ENCODE data around the gene TBC1D7.

Gene TBC1D7

DNA sequence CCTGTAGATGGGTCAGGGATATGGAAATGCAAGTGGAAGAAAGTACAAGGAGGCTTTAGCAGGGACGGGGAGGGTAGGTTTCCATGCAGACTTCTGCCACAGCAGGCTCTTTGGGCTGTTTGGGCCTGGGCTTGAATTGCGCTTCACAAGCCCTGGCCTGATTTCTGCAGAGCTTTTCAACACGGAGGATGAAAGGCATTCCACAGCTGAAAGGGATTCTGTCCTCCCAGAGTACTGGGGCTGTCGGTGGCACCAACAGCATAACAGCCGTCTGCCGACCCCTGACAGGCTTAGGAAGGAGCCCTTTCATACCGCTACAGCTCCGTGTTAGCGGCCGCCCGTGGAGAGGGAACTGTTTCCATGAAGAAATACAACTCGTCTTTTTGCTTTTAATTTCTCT is 22.9 kb upstream of the TBC1D7 start:
- no peak for DNase-seq (ENCODE audit: low read depth)
- H3K4me3 ChIP-seq (ENCODE audit: control insufficient read depth, low read depth, low read length), result no peak overlapping the region
- TF ChIP-seq, protein P1, sequence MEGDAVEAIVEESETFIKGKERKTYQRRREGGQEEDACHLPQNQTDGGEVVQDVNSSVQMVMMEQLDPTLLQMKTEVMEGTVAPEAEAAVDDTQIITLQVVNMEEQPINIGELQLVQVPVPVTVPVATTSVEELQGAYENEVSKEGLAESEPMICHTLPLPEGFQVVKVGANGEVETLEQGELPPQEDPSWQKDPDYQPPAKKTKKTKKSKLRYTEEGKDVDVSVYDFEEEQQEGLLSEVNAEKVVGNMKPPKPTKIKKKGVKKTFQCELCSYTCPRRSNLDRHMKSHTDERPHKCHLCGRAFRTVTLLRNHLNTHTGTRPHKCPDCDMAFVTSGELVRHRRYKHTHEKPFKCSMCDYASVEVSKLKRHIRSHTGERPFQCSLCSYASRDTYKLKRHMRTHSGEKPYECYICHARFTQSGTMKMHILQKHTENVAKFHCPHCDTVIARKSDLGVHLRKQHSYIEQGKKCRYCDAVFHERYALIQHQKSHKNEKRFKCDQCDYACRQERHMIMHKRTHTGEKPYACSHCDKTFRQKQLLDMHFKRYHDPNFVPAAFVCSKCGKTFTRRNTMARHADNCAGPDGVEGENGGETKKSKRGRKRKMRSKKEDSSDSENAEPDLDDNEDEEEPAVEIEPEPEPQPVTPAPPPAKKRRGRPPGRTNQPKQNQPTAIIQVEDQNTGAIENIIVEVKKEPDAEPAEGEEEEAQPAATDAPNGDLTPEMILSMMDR (conservative IDR thresholded peaks at IDR 0.05; ENCODE audit: control insufficient read depth, insufficient read depth, low read depth, low read length), result no peak

DNA sequence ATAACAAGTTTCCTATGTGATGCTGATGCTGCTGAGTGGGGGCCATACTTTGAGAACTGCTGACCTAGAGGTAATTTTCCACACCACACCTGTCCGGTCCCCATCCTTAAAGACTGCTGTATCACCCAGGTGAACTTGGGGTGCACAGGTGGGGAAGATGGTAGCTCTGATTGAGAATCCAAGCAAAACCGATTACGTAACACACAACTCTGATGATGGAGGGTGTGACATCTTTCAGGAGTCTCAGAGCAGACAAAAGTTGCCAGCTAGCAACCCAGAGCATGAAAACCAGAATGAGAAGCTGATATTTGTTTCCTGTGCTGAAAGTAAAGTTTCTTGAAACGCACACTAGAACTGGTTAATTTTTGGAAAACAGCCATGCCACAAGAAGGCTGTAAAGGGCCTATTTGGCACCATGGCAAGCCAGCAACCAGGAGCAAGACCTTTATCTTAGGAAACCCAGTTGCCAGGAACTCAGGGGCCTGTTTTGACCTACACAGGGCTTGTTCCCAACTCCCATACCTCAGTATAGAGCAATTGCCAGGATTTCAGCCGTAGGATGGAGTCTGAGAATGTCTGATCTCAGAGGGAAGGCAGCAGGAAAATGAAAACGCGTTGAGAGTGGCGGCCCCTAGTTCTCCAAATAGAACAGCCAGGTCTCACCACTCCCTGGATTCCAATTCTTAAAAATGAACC is 21.6 kb upstream of the TBC1D7 start:
- DNase-seq (ENCODE audit: low read depth), result no peak
- TF ChIP-seq, protein P1 (conservative IDR thresholded peaks at IDR 0.05; ENCODE audit: control insufficient read depth, insufficient read depth, low read depth, low read length), result no peak

DNA sequence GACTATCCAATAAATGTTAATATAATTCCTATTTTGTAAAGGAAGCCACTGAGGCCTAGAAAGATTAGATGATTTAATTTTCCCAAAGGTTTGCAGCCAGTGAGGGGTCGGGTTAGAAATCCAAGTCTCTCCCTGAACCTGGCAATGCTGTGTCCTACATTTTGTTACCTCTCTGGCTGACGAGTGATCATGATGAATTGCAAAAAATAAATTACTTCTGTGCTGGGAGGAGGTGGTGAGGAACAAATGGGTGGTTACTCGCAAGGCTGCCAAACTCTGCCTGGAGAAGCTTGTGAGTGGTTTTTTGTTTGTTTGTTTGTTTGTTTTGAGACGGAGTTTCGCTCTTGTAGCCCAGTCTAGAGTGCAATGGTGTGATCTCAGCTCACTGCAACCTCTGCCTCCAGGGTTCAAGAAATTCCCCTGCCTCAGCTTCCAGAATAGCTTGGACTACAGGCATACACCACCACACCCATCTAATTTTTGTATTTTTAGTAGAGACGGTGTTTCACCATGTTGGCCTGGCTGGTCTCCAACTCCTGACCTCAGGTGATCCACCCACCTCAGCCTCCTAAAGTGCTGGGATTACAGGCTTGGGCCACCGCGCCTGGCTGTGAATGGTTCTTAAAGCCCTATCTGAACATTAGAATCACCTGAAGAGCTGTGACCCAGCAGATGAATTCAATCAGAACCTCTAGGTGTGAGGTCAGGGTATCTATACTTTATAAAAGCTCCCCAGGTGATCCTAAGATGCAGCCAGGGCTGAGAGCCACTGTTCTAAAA is 20.2 kb upstream of the TBC1D7 start:
- no peak overlapping the region for H3K4me3 ChIP-seq (ENCODE audit: control insufficient read depth, low read depth, low read length)
- DNase-seq (ENCODE audit: low read depth), result no peak
- TF ChIP-seq, protein P1 (conservative IDR thresholded peaks at IDR 0.05; ENCODE audit: control insufficient read depth, insufficient read depth, low read depth, low read length), result no peak

More for the DNA sequence above, 21.6 kb upstream of the TBC1D7 start:
- H3K4me3 ChIP-seq (ENCODE audit: control insufficient read depth, low read depth, low read length), result no peak overlapping the region

DNA sequence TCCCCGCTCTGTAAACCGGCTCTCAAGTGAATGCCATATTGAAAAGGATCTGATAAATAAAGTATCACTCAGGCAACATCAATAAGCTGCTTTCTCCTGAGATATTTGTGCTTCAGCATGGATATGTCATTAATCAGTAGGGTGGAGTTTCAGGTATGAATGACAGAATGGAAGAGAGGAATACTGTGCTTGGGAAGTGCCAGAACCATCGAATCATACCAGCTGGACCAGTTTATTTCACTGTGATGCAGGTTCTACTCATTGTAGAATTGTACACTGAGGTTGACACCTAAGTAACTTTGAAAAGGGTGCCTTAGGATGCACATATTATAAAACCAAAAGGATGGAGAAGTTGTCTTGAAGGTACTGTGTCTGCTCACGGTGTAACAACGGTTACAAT is 17.9 kb upstream of the TBC1D7 start:
- DNase-seq (ENCODE audit: low read depth), result no peak
- no peak overlapping the region for H3K4me3 ChIP-seq (ENCODE audit: control insufficient read depth, low read depth, low read length)
- TF ChIP-seq, protein P1 (conservative IDR thresholded peaks at IDR 0.05; ENCODE audit: control insufficient read depth, insufficient read depth, low read depth, low read length), result no peak

DNA sequence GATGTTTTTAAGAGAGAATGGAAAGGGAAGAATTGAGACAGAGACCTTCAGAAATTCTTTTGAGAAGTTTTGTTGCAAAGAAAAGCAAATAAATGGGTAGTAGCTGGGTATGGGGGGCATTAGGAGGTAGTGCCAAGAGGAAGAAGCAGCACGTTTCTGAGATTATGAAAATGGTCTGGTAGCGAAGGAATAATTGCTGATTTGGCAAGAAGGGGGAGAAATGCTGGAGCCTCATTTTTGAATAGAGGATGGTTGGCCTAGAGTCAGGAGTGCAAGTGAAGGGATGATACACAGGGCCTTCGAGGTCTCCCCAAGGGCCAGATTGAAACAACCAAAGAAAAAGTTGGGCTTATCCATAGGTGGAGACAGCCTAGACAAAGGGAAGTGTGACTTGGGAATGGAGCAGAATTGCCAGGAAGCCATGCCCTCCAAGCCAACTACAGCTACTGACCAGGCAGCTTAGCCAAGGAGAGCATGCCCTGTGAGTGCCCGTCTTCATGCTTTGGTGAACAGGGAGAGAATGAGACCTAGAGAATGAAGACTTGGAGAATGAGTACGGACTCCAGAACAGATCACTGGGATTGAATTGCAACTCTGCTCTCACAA is 14.2 kb upstream of the TBC1D7 start:
- TF ChIP-seq, protein P1 (conservative IDR thresholded peaks at IDR 0.05; ENCODE audit: control insufficient read depth, insufficient read depth, low read depth, low read length), result no peak
- no peak for DNase-seq (ENCODE audit: low read depth)
- H3K4me3 ChIP-seq (ENCODE audit: control insufficient read depth, low read depth, low read length), result no peak overlapping the region

DNA sequence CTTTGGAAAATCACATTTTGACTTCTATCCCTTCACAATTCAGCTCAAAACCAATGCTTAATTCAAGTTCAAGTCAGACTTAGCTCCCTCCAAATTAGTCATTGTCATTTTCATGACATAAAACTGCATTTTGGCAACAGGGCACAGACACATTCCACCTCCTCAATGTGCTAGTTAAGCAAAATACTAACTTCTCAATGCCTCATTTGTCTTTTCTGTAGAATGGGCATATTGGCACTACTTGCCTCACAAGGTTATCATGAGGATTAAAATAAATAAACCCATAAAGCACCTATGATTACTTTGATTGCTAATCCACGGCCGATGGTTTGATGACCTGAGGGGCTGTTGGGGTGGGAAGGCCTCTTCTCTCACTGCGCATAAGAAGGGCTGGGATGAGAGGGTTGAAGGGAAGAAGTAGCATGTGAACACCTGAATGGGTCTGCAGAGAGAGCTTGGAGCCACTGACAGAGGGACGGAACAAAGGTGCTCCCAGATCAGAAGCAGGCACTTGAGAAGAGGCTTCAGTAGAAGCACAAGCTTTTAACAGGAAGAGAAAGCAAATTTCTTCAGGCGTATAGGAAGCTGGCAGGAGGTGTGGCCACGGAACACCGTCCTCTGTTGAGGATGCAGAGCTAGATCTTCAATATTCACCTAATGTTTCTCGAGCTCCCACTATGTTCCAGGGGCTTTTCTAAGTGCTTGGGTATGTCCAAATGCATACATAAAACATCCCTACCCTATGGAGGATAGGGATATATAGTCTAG is 11.7 kb upstream of the TBC1D7 start:
- TF ChIP-seq, protein P1 (conservative IDR thresholded peaks at IDR 0.05; ENCODE audit: control insufficient read depth, insufficient read depth, low read depth, low read length), result no peak
- H3K4me3 ChIP-seq (ENCODE audit: control insufficient read depth, low read depth, low read length), result no peak overlapping the region
- no peak for DNase-seq (ENCODE audit: low read depth)
